EH (cell line): Measurements from ENCODE around the gene ZNF831.

Source experiments
- DNase-seq: peaks from one replicate; pipeline ENCODE4 v3.0.0-alpha.2; 2015; ENCODE audit warnings: low read depth

Gene ZNF831

DNA sequence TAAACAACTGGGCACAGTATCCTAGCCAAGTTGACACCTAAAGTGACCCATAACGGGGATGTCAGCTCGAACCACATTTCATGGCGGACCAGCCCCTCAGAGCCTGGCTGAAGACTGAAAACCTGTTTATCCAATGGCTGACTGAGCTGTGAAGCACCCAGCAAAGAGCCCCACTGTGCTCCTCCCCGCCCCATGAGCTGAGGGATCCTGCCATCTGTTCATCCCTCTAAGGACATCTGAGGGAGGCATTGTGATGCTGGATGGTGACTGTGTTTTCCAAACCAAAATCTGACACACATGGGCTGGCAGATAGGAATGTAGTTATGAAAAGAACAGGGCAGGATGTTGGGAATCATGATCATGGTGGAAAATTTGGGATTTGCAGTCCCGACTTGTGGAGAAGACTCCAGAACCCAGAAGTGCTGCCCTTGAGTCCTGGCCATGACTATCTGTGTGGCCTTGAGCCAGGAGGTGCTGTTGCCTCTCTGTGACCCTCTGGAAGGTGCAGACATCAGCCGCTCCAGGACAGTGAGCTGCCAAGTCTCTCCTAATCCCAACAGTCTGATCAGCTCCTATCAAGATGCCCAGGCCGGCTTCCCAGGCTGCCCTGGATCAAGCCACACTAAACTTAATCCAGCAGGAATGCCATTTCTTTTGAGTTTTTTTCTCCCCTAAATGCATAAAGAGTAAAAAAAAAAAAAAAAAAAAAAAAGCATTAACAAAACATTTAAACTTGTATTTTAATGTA, 142.5 kb downstream of the ZNF831 start:
- no peak for DNase-seq

DNA sequence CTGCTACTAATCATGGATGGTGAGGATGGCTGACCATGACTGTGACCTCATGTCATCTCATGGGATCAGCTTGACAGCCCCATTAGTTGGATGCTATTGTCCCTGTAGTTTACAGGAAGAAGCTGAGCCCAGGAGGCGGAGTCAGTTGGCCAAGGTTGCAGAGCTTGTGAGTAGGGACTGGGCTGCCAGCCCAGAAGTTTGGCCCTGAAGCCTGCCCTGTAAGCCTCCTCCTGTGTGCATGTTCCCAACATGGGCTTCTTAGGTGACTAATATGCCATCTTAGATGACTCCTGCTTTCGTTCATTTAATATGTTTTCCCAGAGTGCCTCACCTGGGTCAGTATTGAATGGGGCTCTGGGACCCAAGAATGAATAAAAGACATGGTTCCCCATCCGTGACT, 143.6 kb downstream of the ZNF831 start:
- DNase-seq = no peak
